ENCODE results near the gene RBPJ. TPM values are rescaled to one million over a fixed set of nuclear protein-coding genes. Genes with fewer than 3 reads are reported as not detected.

RBPJ gene
- 83.5 to 87.0 TPM (median 86.1 TPM) in 3 replicates for total RNA-seq

GRCh38 chr4:26320538-26321372 is at the start of gene RBPJ:
TSS of gene RBPJ (plus strand) at chr4:26321014. CDS start at chr4:26321029, 15 bp downstream.
- DNase-seq (ENCODE audit: low spot score in 2 of 2, unreplicated experiment in 2 of 2): peak; percentile 93 to 96
- TF ChIP-seq, protein P1, sequence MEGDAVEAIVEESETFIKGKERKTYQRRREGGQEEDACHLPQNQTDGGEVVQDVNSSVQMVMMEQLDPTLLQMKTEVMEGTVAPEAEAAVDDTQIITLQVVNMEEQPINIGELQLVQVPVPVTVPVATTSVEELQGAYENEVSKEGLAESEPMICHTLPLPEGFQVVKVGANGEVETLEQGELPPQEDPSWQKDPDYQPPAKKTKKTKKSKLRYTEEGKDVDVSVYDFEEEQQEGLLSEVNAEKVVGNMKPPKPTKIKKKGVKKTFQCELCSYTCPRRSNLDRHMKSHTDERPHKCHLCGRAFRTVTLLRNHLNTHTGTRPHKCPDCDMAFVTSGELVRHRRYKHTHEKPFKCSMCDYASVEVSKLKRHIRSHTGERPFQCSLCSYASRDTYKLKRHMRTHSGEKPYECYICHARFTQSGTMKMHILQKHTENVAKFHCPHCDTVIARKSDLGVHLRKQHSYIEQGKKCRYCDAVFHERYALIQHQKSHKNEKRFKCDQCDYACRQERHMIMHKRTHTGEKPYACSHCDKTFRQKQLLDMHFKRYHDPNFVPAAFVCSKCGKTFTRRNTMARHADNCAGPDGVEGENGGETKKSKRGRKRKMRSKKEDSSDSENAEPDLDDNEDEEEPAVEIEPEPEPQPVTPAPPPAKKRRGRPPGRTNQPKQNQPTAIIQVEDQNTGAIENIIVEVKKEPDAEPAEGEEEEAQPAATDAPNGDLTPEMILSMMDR (IDR thresholded peaks at IDR 0.05; ENCODE audit: unreplicated experiment): no peak
- Mint-ChIP-seq H3K4me3 (peak within 1 kb of the TSS; percentile 98), H3K9me3 (peaks cover 15% of the 10 kb centered on the region), H3K36me3 (no peaks in the 10 kb centered on the region), H3K27ac (peak within 1 kb of the TSS; percentile 100), H3K27me3 (ENCODE audit: low read depth) (no peaks in the 10 kb centered on the region), H3K4me1 (peaks cover 27% of the 10 kb centered on the region)

GRCh38 chr4:26271703-26272102 is 49.1 kb upstream of the RBPJ start:
- H3K27me3 Mint-ChIP-seq (ENCODE audit: low read depth): no peaks in the 10 kb centered on the region
- no peaks in the 10 kb centered on the region for H3K9me3 Mint-ChIP-seq
- H3K27ac Mint-ChIP-seq: no peak overlapping the region
- H3K36me3 Mint-ChIP-seq: no peaks in the 10 kb centered on the region
- DNase-seq (ENCODE audit: low spot score in 2 of 2, unreplicated experiment in 2 of 2): no peak
- H3K4me3 Mint-ChIP-seq: no peak overlapping the region
- peaks cover 9% of the 10 kb centered on the region for H3K4me1 Mint-ChIP-seq
- TF ChIP-seq, protein P1 (IDR thresholded peaks at IDR 0.05; ENCODE audit: unreplicated experiment): no peak

DNA sequence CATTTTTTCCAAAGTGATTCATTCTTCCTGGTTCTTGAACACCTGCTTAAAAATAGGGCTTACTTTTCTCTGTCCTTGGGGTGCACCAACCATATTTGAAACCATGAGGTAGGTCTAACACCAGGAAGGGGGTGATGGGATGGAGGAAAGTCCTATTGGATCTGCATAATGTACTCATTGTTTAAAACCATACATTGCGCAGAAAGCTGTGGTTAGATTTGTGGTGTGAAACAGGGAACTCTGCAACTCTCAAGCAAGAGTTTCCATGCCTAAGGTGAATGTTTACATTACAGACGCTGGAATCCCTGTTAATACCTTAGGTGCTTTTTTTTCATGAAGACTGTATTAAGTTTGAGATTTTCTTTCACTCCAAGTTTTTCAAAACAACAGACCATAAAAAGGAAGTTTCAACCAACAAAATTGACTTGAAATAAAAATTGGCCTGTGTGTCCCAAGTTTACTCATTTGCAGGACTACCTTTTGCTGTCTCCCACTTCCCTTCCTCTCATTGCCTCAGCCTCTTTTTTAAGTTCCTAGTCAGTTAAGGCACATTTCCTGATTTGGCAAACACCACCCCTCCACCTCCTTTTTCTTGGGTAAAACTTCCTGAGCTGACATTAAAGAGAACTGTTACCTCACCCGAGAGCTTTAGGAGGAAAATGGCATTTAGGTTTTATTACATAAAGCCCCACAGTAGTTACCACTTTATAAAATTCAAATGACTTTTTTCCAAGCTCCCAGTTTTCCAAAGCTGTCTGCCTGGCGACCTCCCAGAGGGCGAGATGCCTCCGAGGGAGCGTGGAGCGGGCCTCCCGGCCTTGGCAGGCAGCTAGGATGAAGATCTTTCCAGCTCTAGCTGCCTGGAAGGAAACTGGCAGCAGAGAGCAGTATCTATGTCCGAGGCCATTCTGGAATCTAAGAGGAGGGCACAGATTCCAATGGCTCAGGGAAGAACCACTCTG is 47.9 kb upstream of the RBPJ start:
- TF ChIP-seq, protein P1 (IDR thresholded peaks at IDR 0.05; ENCODE audit: unreplicated experiment): no peak
- Mint-ChIP-seq H3K9me3 (no peaks in the 10 kb centered on the region), H3K27me3 (ENCODE audit: low read depth) (no peaks in the 10 kb centered on the region), H3K4me3 (no peak overlapping the region), H3K4me1 (peaks cover 4% of the 10 kb centered on the region), H3K36me3 (no peaks in the 10 kb centered on the region), H3K27ac (no peak overlapping the region)
- no peak for DNase-seq (ENCODE audit: low spot score in 2 of 2, unreplicated experiment in 2 of 2)

GRCh38 chr4:26273616-26273980 is 47.2 kb upstream of the RBPJ start:
- Mint-ChIP-seq H3K27ac (no peak overlapping the region), H3K9me3 (no peaks in the 10 kb centered on the region), H3K36me3 (no peaks in the 10 kb centered on the region), H3K4me1 (peaks cover 4% of the 10 kb centered on the region), H3K4me3 (no peak overlapping the region), H3K27me3 (ENCODE audit: low read depth) (no peaks in the 10 kb centered on the region)
- TF ChIP-seq, protein P1 (IDR thresholded peaks at IDR 0.05; ENCODE audit: unreplicated experiment): no peak
- DNase-seq (ENCODE audit: low spot score in 2 of 2, unreplicated experiment in 2 of 2): no peak

DNA sequence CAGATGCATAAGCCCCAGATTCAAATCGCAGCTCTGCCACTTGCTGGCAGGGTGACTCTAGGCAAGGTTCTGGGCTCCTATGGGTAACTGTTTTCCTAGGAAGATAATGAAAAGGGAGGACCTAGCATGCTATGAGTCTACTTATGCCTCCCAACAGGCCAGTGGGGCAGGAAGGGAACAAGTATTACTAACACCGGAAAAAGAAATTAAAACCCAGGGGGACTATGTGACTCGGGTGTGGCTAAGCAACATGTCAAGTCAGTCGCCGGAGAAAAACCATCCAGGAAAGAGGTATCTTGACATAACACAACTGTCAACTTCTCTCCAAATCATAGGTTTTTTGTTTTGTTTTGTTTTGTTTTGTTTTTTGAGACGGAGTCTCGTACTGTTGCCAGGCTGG is 45.5 kb upstream of the RBPJ start:
- no peaks in the 10 kb centered on the region for H3K9me3 Mint-ChIP-seq
- H3K27me3 Mint-ChIP-seq (ENCODE audit: low read depth): no peaks in the 10 kb centered on the region
- H3K36me3 Mint-ChIP-seq: no peaks in the 10 kb centered on the region
- H3K27ac Mint-ChIP-seq: no peak overlapping the region
- TF ChIP-seq, protein P1 (IDR thresholded peaks at IDR 0.05; ENCODE audit: unreplicated experiment): no peak
- H3K4me1 Mint-ChIP-seq: peaks cover 4% of the 10 kb centered on the region
- H3K4me3 Mint-ChIP-seq: no peak overlapping the region
- no peak for DNase-seq (ENCODE audit: low spot score in 2 of 2, unreplicated experiment in 2 of 2)

All from mesothelial cell of epicardium (in vitro differentiated cells).